ENCODE data around the gene IRX3. TPM values are rescaled to one million over a fixed set of nuclear protein-coding genes. Genes with fewer than 3 reads are reported as not detected.

IRX3 gene
- polyA plus RNA-seq, 1 donor from 2014 or later, result not detected

GRCh38 chr16:54285414-54286089 lies 1.0 kb downstream of the IRX3 start:
- Mint-ChIP-seq H3K4me3 (no peak overlapping the region), H3K27me3 (peaks cover 66% of the 10 kb centered on the region), H3K27ac (no peak overlapping the region), H3K4me1 (peaks cover 0 to 7% (median 2%) of the 10 kb centered on the region in 3 donors), H3K9me3 (peaks cover 0 to 2% (median 0%) of the 10 kb centered on the region in 3 donors), H3K36me3 (no peaks in the 10 kb centered on the region)

DNA sequence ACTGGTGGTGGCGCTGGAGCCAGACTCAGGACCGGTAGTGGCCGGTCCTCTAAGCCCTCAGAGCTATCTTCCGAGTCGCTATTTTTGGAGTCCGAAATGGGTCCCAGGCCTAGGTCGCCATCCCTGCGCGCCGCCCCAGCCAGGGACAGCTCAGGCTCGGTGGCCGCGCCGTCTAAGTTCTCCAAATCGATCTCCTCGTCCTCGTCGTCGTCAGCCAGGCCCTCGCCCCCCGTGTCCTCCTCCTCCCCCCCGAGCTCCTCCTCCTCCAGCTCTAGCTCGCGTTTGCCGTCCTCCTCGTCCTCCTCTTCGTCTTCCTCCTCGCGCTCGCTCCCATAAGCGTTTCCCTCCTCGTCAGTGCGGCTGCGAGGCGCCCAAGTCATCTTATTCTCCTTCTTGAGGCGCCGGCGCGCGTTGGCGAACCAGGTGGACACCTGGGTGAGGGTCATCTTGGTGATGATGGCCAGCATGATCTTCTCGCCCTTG lies 1.6 kb downstream of the IRX3 start:
- peak overlapping the region in 1 of 3 donors; percentile 81 for H3K27ac Mint-ChIP-seq
- H3K9me3 Mint-ChIP-seq, result peaks cover 0 to 5% (median 0%) of the 10 kb centered on the region in 3 donors
- no peaks in the 10 kb centered on the region for H3K36me3 Mint-ChIP-seq
- peaks cover 0 to 7% (median 2%) of the 10 kb centered on the region in 3 donors for H3K4me1 Mint-ChIP-seq
- peak overlapping the region in 1 of 4 donors; percentile 87 for H3K4me3 Mint-ChIP-seq
- H3K27me3 Mint-ChIP-seq, result peaks cover 71% of the 10 kb centered on the region

- Mint-ChIP-seq H3K9me3 (peaks cover 0 to 5% (median 0%) of the 10 kb centered on the region in 3 donors), H3K4me1 (peaks cover 0 to 7% (median 2%) of the 10 kb centered on the region in 3 donors), H3K27ac (peak overlapping the region in 1 of 3 donors; percentile 81), H3K36me3 (no peaks in the 10 kb centered on the region), H3K27me3 (peaks cover 71% of the 10 kb centered on the region), H3K4me3 (no peak overlapping the region)
These were observed 2.2 kb downstream of the IRX3 start for GRCh38 chr16:54284319-54284930.

- H3K4me1 Mint-ChIP-seq, result peaks cover 0 to 7% (median 2%) of the 10 kb centered on the region in 3 donors
- H3K4me3 Mint-ChIP-seq, result no peak overlapping the region
- H3K36me3 Mint-ChIP-seq, result no peaks in the 10 kb centered on the region
- peaks cover 0 to 5% (median 0%) of the 10 kb centered on the region in 3 donors for H3K9me3 Mint-ChIP-seq
- H3K27ac Mint-ChIP-seq, result peak overlapping the region in 1 of 3 donors; percentile 84
- peaks cover 68% of the 10 kb centered on the region for H3K27me3 Mint-ChIP-seq
These were observed 2.8 kb downstream of the IRX3 start for GRCh38 chr16:54283725-54284318.

GRCh38 chr16:54282928-54283724 lies 3.5 kb downstream of the IRX3 start:
- H3K27ac Mint-ChIP-seq, result peak overlapping the region in 1 of 3 donors; percentile 84
- H3K36me3 Mint-ChIP-seq, result no peaks in the 10 kb centered on the region
- H3K4me1 Mint-ChIP-seq, result peaks cover 0 to 7% (median 2%) of the 10 kb centered on the region in 3 donors
- peaks cover 0 to 5% (median 0%) of the 10 kb centered on the region in 3 donors for H3K9me3 Mint-ChIP-seq
- H3K4me3 Mint-ChIP-seq, result peak overlapping the region in 1 of 4 donors; percentile 39
- H3K27me3 Mint-ChIP-seq, result peaks cover 64% of the 10 kb centered on the region

GRCh38 chr16:54282202-54282927 lies 4.2 kb downstream of the IRX3 start:
- no peak overlapping the region for H3K27ac Mint-ChIP-seq
- peak overlapping the region in 1 of 4 donors; percentile 39 for H3K4me3 Mint-ChIP-seq
- H3K9me3 Mint-ChIP-seq, result peaks cover 0 to 5% (median 0%) of the 10 kb centered on the region in 3 donors
- peaks cover 59% of the 10 kb centered on the region for H3K27me3 Mint-ChIP-seq
- H3K4me1 Mint-ChIP-seq, result peaks cover 0 to 7% (median 2%) of the 10 kb centered on the region in 3 donors
- no peaks in the 10 kb centered on the region for H3K36me3 Mint-ChIP-seq

- H3K36me3 Mint-ChIP-seq, result no peaks in the 10 kb centered on the region
- peak overlapping the region in 1 of 4 donors; percentile 39 for H3K4me3 Mint-ChIP-seq
- H3K9me3 Mint-ChIP-seq, result peaks cover 0 to 5% (median 0%) of the 10 kb centered on the region in 3 donors
- H3K4me1 Mint-ChIP-seq, result peaks cover 0 to 7% (median 2%) of the 10 kb centered on the region in 3 donors
- no peak overlapping the region for H3K27ac Mint-ChIP-seq
- peaks cover 55% of the 10 kb centered on the region for H3K27me3 Mint-ChIP-seq
These were observed 4.9 kb downstream of the IRX3 start for GRCh38 chr16:54281535-54282201.

DNA sequence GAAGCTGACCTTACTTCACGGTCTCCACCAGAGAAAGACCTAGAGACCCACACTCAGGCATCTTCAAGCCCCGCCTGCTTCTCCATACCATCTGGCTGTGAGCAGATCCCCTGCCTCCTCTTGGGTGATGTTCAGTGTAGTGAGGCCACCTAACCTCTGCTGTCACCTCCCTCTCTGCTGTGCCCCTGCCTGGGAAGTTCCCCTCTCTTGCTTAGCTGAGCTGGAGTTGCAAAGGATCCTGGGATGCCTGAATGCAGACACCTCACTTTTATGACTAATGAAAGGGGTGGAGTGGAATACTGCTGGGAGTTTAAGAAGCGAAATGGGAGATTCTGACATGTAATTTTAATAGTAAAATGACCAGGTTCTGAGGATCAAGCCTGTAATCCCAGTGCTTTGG lies 5.8 kb downstream of the IRX3 start:
- Mint-ChIP-seq H3K36me3 (no peaks in the 10 kb centered on the region), H3K9me3 (peaks cover 0 to 3% (median 0%) of the 10 kb centered on the region in 3 donors), H3K4me3 (no peak overlapping the region), H3K27ac (no peak overlapping the region), H3K27me3 (peaks cover 50% of the 10 kb centered on the region), H3K4me1 (peaks cover 0 to 7% (median 2%) of the 10 kb centered on the region in 3 donors)

DNA sequence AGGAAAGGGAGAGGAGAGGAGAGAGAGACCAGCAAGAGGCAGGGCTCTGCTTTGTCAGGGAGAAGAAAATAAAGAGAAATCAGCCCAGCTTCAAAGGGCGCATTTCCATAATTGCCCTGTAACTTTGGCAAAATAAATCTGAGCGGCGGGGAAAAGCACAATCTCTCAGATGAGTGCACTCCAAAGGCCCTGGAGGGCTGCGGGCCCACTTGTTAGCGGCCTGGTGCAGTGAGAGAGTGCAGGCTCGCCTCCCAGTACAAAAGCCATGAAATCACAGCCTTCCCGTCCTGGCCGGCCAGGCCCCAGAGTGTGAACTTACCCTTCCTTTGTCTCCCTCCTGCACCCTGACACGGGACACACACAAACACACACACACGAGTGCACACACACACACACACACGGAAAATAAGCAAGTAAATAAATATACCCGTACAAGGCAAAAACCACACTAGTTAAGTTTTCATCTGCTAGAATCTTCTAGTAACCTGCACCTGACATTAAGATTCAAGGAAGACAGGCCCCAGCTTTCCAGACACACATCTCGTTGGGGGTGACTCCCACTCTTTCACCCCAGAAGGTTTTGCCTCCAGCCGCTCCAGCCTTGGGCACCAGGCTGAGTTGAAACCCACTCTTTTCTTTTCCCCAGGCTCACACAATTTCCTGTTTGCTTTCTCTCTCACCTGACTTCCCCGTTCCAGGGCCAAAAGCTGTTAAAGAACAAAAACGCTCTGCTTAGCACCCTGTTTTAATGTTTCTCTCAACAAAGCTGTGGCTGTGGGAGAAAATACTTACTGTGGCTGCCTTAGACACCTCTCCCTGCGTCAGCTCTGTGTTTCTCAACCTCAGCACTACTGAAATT lies 8.5 kb downstream of the IRX3 start:
- Mint-ChIP-seq H3K4me3 (no peak overlapping the region), H3K36me3 (no peaks in the 10 kb centered on the region), H3K4me1 (peaks cover 0 to 2% (median 2%) of the 10 kb centered on the region in 3 donors), H3K27me3 (peaks cover 38% of the 10 kb centered on the region), H3K27ac (no peak overlapping the region), H3K9me3 (peaks cover 2 to 5% (median 4%) of the 10 kb centered on the region in 3 donors)

DNA sequence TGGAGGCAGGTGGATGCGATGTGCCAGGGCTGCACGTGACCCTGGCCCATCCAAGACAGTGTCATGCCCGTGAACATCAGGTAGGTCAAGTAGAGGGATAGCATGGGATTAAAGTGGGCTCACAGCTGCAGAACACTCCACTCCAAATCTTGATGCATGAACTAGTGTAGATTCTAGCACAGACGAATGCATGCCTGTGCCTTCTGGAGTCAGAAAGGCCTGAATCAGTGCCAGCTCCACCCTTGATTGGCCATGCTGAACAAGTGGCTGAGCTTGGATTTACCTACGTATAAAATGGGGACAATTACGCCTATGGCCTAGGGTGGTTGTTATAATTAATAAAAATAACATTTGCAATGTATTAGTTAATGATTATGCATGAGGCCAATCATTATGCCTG lies 10.6 kb downstream of the IRX3 start:
- Mint-ChIP-seq H3K36me3 (no peaks in the 10 kb centered on the region), H3K4me3 (no peak overlapping the region), H3K4me1 (no peaks in the 10 kb centered on the region), H3K27me3 (peaks cover 23% of the 10 kb centered on the region), H3K27ac (no peak overlapping the region), H3K9me3 (peaks cover 2 to 5% (median 4%) of the 10 kb centered on the region in 3 donors)

- peaks cover 2 to 5% (median 4%) of the 10 kb centered on the region in 3 donors for H3K9me3 Mint-ChIP-seq
- H3K36me3 Mint-ChIP-seq, result no peaks in the 10 kb centered on the region
- no peak overlapping the region for H3K4me3 Mint-ChIP-seq
- peaks cover 7% of the 10 kb centered on the region for H3K27me3 Mint-ChIP-seq
- no peaks in the 10 kb centered on the region for H3K4me1 Mint-ChIP-seq
- no peak overlapping the region for H3K27ac Mint-ChIP-seq
These were observed 13.0 kb downstream of the IRX3 start for GRCh38 chr16:54273566-54273965.

DNA sequence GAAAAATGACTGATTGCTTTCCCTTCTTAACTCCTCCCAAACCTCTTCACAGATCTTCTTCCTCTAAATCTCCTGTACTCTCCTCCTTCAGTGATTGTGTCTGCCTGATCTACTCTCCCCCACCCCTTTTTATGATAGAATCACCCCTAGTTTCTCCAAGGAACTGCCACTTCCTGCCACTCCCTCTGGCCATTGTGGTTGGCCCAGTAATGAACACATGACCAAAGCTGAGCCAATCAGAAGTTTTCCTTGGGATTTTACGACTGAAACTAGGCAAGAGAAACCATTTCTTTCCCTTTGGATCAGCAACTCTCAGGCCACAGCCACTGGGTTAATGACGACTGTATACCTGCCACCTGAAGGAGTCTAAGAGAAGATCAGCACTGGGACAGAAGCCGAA lies 15.9 kb downstream of the IRX3 start:
- Mint-ChIP-seq H3K36me3 (no peaks in the 10 kb centered on the region), H3K4me1 (no peaks in the 10 kb centered on the region), H3K9me3 (peaks cover 2 to 5% (median 4%) of the 10 kb centered on the region in 3 donors), H3K27ac (no peak overlapping the region), H3K4me3 (no peak overlapping the region), H3K27me3 (peaks cover 9% of the 10 kb centered on the region)

DNA sequence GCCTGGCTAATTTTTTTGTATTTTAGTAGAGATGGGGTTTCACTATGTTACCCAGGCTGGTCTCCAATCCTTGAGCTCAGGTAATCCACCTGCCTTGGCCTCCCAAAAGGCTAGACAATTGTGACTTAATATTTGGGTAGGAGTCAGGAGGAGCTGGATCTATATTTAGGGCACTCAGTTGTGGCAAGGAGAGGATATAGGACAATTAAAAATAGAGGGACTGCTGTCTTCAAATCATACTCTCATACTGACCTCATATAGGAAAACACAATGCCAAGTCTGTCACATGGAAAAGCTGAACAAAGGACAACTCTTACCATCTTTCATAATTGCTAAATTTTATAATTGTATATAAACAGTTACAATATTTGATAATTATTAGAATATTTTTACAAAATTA lies 17.1 kb downstream of the IRX3 start:
- H3K27me3 Mint-ChIP-seq, result peaks cover 12% of the 10 kb centered on the region
- no peak overlapping the region for H3K27ac Mint-ChIP-seq
- peaks cover 2 to 5% (median 4%) of the 10 kb centered on the region in 3 donors for H3K9me3 Mint-ChIP-seq
- no peaks in the 10 kb centered on the region for H3K36me3 Mint-ChIP-seq
- no peak overlapping the region for H3K4me3 Mint-ChIP-seq
- no peaks in the 10 kb centered on the region for H3K4me1 Mint-ChIP-seq

Measured in IgD-negative memory B cell (primary cell).